MCF 10A (cell line): Measurements from ENCODE around the gene STK38. TPM values are rescaled to one million over a fixed set of nuclear protein-coding genes. Genes with fewer than 3 reads are reported as not detected.

Source experiments
- BruUV-seq: library from RNA; stranded (reverse); fragments of 400-500 nt; replicated peaks from 2 replicates; lab custom pipeline; 2021; lab: Mats Ljungman, UMichigan
- CTCF ChIA-PET: fragments of 300-600 bp; sonication (Branson Sonifier 250); formaldehyde crosslinking; extraction: SDS; loops from one replicate; lab custom pipeline; 2021; ENCODE audit warnings: antibody characterized with exemption, inconsistent platforms; lab: Yijun Ruan, JAX
- POLR2A ChIA-PET: fragments of 300-600, 350-650 bp; sonication (Branson Sonifier 250); formaldehyde crosslinking; extraction: SDS; loops from one replicate; lab custom pipeline; 2020; ENCODE audit warnings: antibody characterized with exemption, inconsistent platforms; lab: Yijun Ruan, JAX
- DNase-seq: peaks from one replicate; pipeline ENCODE4 v3.0.0-alpha.2; 2018; ENCODE audit not compliant: unreplicated experiment
- H3K27ac Mint-ChIP-seq: one replicate; pipeline ENCODE4 v1.8.0; 2022; ENCODE audit warnings: mild to moderate bottlenecking, low read depth, mixed read lengths; ENCODE audit not compliant: unreplicated experiment
- H3K27me3 Mint-ChIP-seq: one replicate; pipeline ENCODE4 v1.8.0; 2022; ENCODE audit warnings: mixed read lengths; ENCODE audit not compliant: insufficient read depth, unreplicated experiment
- H3K36me3 Mint-ChIP-seq: one replicate; pipeline ENCODE4 v1.8.0; 2022; ENCODE audit warnings: mild to moderate bottlenecking, moderate library complexity, mixed read lengths; ENCODE audit not compliant: insufficient read depth, unreplicated experiment
- H3K4me1 Mint-ChIP-seq: one replicate; pipeline ENCODE4 v1.8.0; 2022; ENCODE audit warnings: mixed read lengths; ENCODE audit not compliant: insufficient read depth, unreplicated experiment
- H3K4me3 Mint-ChIP-seq: one replicate; pipeline ENCODE4 v1.8.0; 2022; ENCODE audit warnings: mild to moderate bottlenecking, moderate library complexity, mixed read lengths; ENCODE audit not compliant: unreplicated experiment
- H3K9me3 Mint-ChIP-seq: one replicate; pipeline ENCODE4 v1.8.0; 2022; ENCODE audit warnings: mixed read lengths; ENCODE audit not compliant: unreplicated experiment
- CTCF ChIP-seq: fragments of 200-600 bp; IDR thresholded peaks from one replicate; pipeline ENCODE4 v1.8.0; 2022; ENCODE audit warnings: antibody characterized with exemption, mild to moderate bottlenecking; ENCODE audit not compliant: unreplicated experiment
- intact Hi-C: fragments of 100-400 bp; cut with micrococcal nuclease; formaldehyde crosslinking; loops from 2 replicates; pipeline ENCODE4 v1.14.1; 2022
- total RNA-seq: library from RNA; stranded (reverse); gene quantifications from 2 replicates; pipeline ENCODE4 v1.2.3, GENCODE V29; 2022

Gene STK38
- total RNA-seq, 1 experiment from 2014 or later: 16.8 TPM

GRCh38 chr6:36495086-36495485 lies 52.2 kb downstream of the STK38 start:
- DNase-seq: no peak
- ChIA-PET CTCF (interaction anchor here (0.5 to 1.1 kb wide), 2 partner anchors 85 to 99 kb away, joined by 3 to 4 read pairs; no protein-coding TSS in a partner anchor), POLR2A (interaction anchor here (0.6 to 1.0 kb wide), 4 partner anchors 9 to 172 kb away, joined by 3 to 6 read pairs (median 3); no protein-coding TSS in a partner anchor)
- no peaks in the 10 kb centered on the region for H3K27me3 Mint-ChIP-seq
- H3K4me3 Mint-ChIP-seq: no peak overlapping the region
- BruUV-seq: no TSS peak
- peaks cover 10% of the 10 kb centered on the region for H3K4me1 Mint-ChIP-seq
- intact Hi-C loops: no loop called here
- peaks cover 71% of the 10 kb centered on the region for H3K36me3 Mint-ChIP-seq
- TF ChIP-seq CTCF: no peak
- no peak overlapping the region for H3K27ac Mint-ChIP-seq
- H3K9me3 Mint-ChIP-seq: no peaks in the 10 kb centered on the region

- TF ChIP-seq CTCF: no peak
- DNase-seq: peak; percentile 53
- H3K4me1 Mint-ChIP-seq: peaks cover 10% of the 10 kb centered on the region
- intact Hi-C loops: no loop called here
- H3K27ac Mint-ChIP-seq: no peak overlapping the region
- CTCF ChIA-PET: no interaction called here
- no TSS peak for BruUV-seq
- no peaks in the 10 kb centered on the region for H3K9me3 Mint-ChIP-seq
- H3K4me3 Mint-ChIP-seq: no peak overlapping the region
- POLR2A ChIA-PET: interaction anchor here (0.8 to 1.3 kb wide), 4 partner anchors 18 to 52 kb away, joined by 3 to 5 read pairs (median 3); partner anchors contain the start of genes KCTD20 and PXT1
- H3K27me3 Mint-ChIP-seq: no peaks in the 10 kb centered on the region
- peaks cover 63% of the 10 kb centered on the region for H3K36me3 Mint-ChIP-seq
These were observed 53.4 kb downstream of the STK38 start for GRCh38 chr6:36493859-36494258.

- no TSS peak for BruUV-seq
These were observed 54.0 kb downstream of the STK38 start for GRCh38 chr6:36493319-36493718.

GRCh38 chr6:36492621-36493020 lies 54.7 kb downstream of the STK38 start:
- Mint-ChIP-seq H3K27me3 (no peaks in the 10 kb centered on the region), H3K36me3 (peaks cover 61% of the 10 kb centered on the region), H3K4me1 (peaks cover 10% of the 10 kb centered on the region), H3K27ac (no peak overlapping the region), H3K4me3 (no peak overlapping the region), H3K9me3 (no peaks in the 10 kb centered on the region)
- intact Hi-C loops: no loop called here
- ChIA-PET CTCF (no interaction called here), POLR2A (interaction anchor here (0.7 to 1.3 kb wide), 3 partner anchors 20 to 74 kb away, joined by 3 read pairs; no protein-coding TSS in a partner anchor)
- no TSS peak for BruUV-seq
- no peak for DNase-seq
- TF ChIP-seq CTCF: no peak

More at GRCh38 chr6:36493319-36493718, 54.0 kb downstream of the STK38 start:
- Mint-ChIP-seq H3K9me3 (no peaks in the 10 kb centered on the region), H3K4me1 (peaks cover 10% of the 10 kb centered on the region), H3K36me3 (peaks cover 63% of the 10 kb centered on the region), H3K27ac (no peak overlapping the region), H3K27me3 (no peaks in the 10 kb centered on the region), H3K4me3 (no peak overlapping the region)
- intact Hi-C loops: no loop called here
- POLR2A ChIA-PET: interaction anchor here (0.7 to 1.3 kb wide), 4 partner anchors 19 to 75 kb away, joined by 3 read pairs; no protein-coding TSS in a partner anchor
- no peak for DNase-seq
- CTCF ChIA-PET: interaction anchor here (0.6 kb wide), 1 partner anchor 59 kb away, joined by 3 read pairs; no protein-coding TSS in a partner anchor
- no peak for TF ChIP-seq CTCF
